Spleen (tissue), 7 donors: ENCODE data around the gene GALNT7.

ENCODE experiments used
- CTCF ChIP-seq, 11 experiments: fragments of 200-600 bp in 7 of 11; fragments of 450-650 bp in 4 of 11; sonication (generic) in 4 of 11; IDR thresholded peaks in 8 of 11; conservative IDR thresholded peaks in 3 of 11; 1 replicate in 7 of 11; 2 replicates in 4 of 11; pipeline versions ENCODE4 v1.4.0 to v1.8.0; 2016 to 2021; ENCODE audit warnings: antibody characterized with exemption in 11 of 11, inconsistent platforms in 4 of 11, mild to moderate bottlenecking in 1 of 11
- POLR2A ChIP-seq, 3 donors: fragments of 450-650 bp; IDR thresholded peaks; one replicate each; pipeline ENCODE4 v1.5.1; 2017; ENCODE audit warnings: antibody characterized with exemption in 3 of 3, mild to moderate bottlenecking in 1 of 3
- POLR2AphosphoS5 ChIP-seq, 3 donors: sonication (generic); formaldehyde crosslinking; IDR thresholded peaks; one replicate each; pipeline ENCODE4 v1.5.1; 2017; ENCODE audit warnings: antibody characterized with exemption in 3 of 3
- donor health status: DM: no; HTN: no; CAD: no; lungs with moderate emphysema.
- donor health status: DM: no; HTN: no; CAD: no.
- donor health status: DM: no; HTN: no; CAD: no.

GRCh38 chr4:173319696-173320095, 151.1 kb downstream of the GALNT7 start:
- no peak for TF ChIP-seq CTCF (IDR thresholded peaks at IDR 0.05 in 8 of 11, conservative IDR thresholded peaks at IDR 0.05 in 3 of 11)
- no peak for TF ChIP-seq POLR2AphosphoS5 (IDR thresholded peaks at IDR 0.05)
- TF ChIP-seq POLR2A (IDR thresholded peaks at IDR 0.05) = no peak
